SK-N-SH (cell line): ENCODE data around the gene MTUS2.

ENCODE experiments used
- CTCF ChIP-seq: fragments of 200-600 bp; sonication (generic); IDR thresholded peaks from 2 replicates; pipeline ENCODE4 v1.6.1; 2017; ENCODE audit warnings: antibody characterized with exemption, mild to moderate bottlenecking, moderate library complexity
- EP300 ChIP-seq, 2 experiments: IDR thresholded peaks; 2 replicates each; pipeline versions ENCODE4 v1.4.0 to v1.6.1; 2012; ENCODE audit warnings: borderline replicate concordance in 1 of 2, low read depth in 1 of 2, low read length in 1 of 2
- EZH2phosphoT487 ChIP-seq: fragments of 200-600 bp; sonication (generic); IDR thresholded peaks from 2 replicates; pipeline ENCODE4 v1.6.1; 2017; ENCODE audit warnings: low read depth, mixed run types, mild to moderate bottlenecking, antibody characterized with exemption, moderate library complexity, borderline replicate concordance
- FOXM1 ChIP-seq: IDR thresholded peaks from 2 replicates; pipeline ENCODE4 v1.4.0; 2012; ENCODE audit warnings: low read depth, mild to moderate bottlenecking
- GABPA ChIP-seq: IDR thresholded peaks from 2 replicates; pipeline ENCODE4 v1.4.0; 2012; ENCODE audit warnings: low read depth, mild to moderate bottlenecking
- MAX ChIP-seq: IDR thresholded peaks from 2 replicates; pipeline ENCODE4 v1.4.0; 2012; ENCODE audit warnings: low read depth
- NRF1 ChIP-seq: IDR thresholded peaks from 2 replicates; pipeline ENCODE4 v1.6.1; 2012; ENCODE audit warnings: low read depth, mild to moderate bottlenecking, low read length
- POLR2AphosphoS5 ChIP-seq: IDR thresholded peaks from 2 replicates; pipeline ENCODE4 v1.6.1; 2012; ENCODE audit warnings: low read depth, low read length
- SIN3A ChIP-seq: IDR thresholded peaks from 2 replicates; pipeline ENCODE4 v1.6.1; 2012; ENCODE audit warnings: low read depth, mild to moderate bottlenecking, low read length, moderate library complexity, borderline replicate concordance
- USF1 ChIP-seq: IDR thresholded peaks from 2 replicates; pipeline ENCODE4 v1.4.0; 2012; ENCODE audit warnings: low read depth, borderline replicate concordance
- YY1 ChIP-seq: IDR thresholded peaks from 2 replicates; pipeline ENCODE4 v1.4.0; 2012; ENCODE audit warnings: low read depth, mild to moderate bottlenecking

DNA sequence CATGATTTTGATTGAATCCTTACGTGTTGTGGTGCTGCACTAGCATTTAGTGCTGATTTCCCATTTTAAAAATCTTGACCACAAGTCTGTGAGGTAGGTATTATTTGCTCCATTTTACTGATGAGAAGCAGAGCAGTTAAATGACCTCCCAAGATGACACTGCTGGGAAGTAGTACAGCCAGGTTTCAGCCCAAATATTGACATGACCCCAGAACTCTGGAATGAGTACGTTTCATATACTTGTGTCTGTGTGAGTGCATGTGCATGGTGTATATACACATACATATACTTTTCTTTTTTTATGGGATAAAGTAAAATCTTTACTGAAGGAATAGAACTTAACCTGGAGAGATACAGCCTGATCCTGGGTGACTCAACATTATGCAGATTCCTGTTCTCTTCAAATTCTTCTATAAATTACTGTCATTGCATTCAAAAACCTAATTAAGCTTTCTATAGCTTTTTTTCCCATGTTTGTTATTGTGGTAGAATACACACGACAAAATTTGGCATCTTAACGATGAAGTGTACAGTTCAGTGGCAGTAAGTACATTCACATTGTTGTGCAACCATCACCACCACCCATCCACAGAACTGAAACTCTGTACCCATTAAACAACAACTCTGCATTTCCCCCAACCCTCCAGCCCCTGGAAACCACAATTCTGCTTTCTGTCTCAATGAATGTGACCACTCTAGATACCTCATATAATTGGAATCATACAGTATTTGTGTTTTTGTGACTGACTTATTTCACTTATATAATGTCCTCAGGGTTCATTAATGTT lies 311.9 kb downstream of the MTUS2 start:
- TF ChIP-seq EP300 (IDR thresholded peaks at IDR 0.05; ENCODE audit: borderline replicate concordance in 1 of 2, low read depth in 1 of 2, low read length in 1 of 2) (no peak), YY1 (no peak), NRF1 (no peak), CTCF (no peak), USF1 (no peak), MAX (no peak), EZH2phosphoT487 (no peak), SIN3A (no peak), FOXM1 (no peak), POLR2AphosphoS5 (no peak), GABPA (no peak)
